OCI-LY3 (cell line): ENCODE results near the gene CALY.
A peak's percentile ranks its signal among the peaks of the same experiment; 100 is the strongest.

Experiments
- H2AFZ ChIP-seq: fragments of 200-600, 300-600 bp; shearing (Covaris generic); 2 replicates; pipeline ENCODE4 v1.6.0; 2014; ENCODE audit warnings: antibody characterized with exemption, low read depth, low read length
- H3K27ac ChIP-seq: fragments of 200-600, 300-600 bp; sonication (generic); 2 replicates; pipeline ENCODE4 v1.5.1; 2014; ENCODE audit warnings: mild to moderate bottlenecking, low read length, moderate library complexity, mixed read lengths
- H3K27me3 ChIP-seq: fragments of 200-600, 300-600 bp; sonication (generic); 2 replicates; pipeline ENCODE4 v1.6.1; 2014; ENCODE audit warnings: low read depth, low read length, mixed read lengths
- H3K36me3 ChIP-seq: fragments of 200-600, 300-600 bp; sonication (generic); replicated peaks from 2 replicates; pipeline ENCODE3; 2014; ENCODE audit warnings: low read depth, low read length, mixed read lengths
- H3K4me1 ChIP-seq: fragments of 300-600, 200-600 bp; sonication (generic); 2 replicates; pipeline ENCODE4 v1.6.1; 2014; ENCODE audit warnings: low read length, mixed read lengths
- H3K4me2 ChIP-seq: fragments of 200-600, 300-600 bp; sonication (generic); 2 replicates; pipeline ENCODE4 v1.6.1; 2014; ENCODE audit warnings: low read length, mixed read lengths
- H3K4me3 ChIP-seq: fragments of 300-600, 200-600 bp; sonication (generic); 2 replicates; pipeline ENCODE4 v1.5.1; 2014; ENCODE audit warnings: antibody characterized with exemption, mild to moderate bottlenecking, low read length, moderate library complexity
- H3K79me2 ChIP-seq: fragments of 300-600, 200-600 bp; shearing (Covaris generic); 2 replicates; pipeline ENCODE4 v1.6.1; 2014; ENCODE audit warnings: mild to moderate bottlenecking, low read length, mixed read lengths
- H3K9ac ChIP-seq: fragments of 300-600, 200-600 bp; shearing (Covaris generic); 2 replicates; pipeline ENCODE4 v1.6.0; 2014; ENCODE audit warnings: mild to moderate bottlenecking, low read length, moderate library complexity
- H3K9me3 ChIP-seq: fragments of 200-600, 300-600 bp; shearing (Covaris generic); 2 replicates; pipeline ENCODE4 v1.6.1; 2014; ENCODE audit warnings: low read length, mixed read lengths; ENCODE audit not compliant: insufficient read depth
- H4K20me1 ChIP-seq: fragments of 200-600, 300-600 bp; sonication (generic); 2 replicates; pipeline ENCODE4 v1.6.1; 2016; ENCODE audit warnings: low read length, mixed read lengths; ENCODE audit not compliant: insufficient read depth
- CTCF ChIP-seq: fragments of 200-600, 300-600 bp; sonication (generic); IDR thresholded peaks from 2 replicates; pipeline ENCODE4 v1.5.1; 2014; ENCODE audit warnings: antibody characterized with exemption, low read length, low read depth
- EZH2phosphoT487 ChIP-seq: fragments of 200-600 bp; shearing (Covaris generic); IDR thresholded peaks from 2 replicates; pipeline ENCODE4 v1.6.1; 2018; ENCODE audit warnings: antibody characterized with exemption, mixed run types, low read depth

Gene CALY

DNA sequence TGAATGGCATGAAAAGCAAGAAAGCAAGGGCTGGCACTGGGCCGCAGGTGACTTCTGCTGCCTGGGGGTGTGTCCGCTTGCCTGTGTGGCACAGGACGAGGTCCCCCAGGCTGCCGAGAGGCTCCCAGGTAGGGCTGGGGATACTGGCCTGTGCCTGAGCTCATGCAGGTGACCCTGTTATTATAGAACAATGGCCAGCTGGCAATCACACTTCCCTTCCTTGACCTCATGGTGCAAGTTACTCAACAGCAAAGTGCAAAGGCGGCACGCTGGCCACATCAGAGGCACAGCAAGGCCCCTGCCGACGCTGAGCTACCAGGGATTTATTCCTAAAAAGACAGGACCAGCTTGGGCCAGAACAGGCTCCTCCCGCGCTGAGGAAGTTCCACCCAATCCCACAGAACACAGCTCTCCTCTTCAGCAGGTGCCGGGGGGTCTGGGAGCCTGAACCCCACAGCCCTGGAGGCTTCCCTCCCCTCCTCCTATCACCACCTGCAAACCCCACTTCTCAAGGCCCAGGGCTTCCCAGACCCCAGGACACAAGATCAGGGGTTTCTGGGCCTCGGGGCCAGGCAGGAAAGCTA lies 58.6 kb downstream of the CALY start:
- Histone ChIP-seq H2AFZ (no peak overlapping the region), H3K27me3 (no peaks in the 10 kb centered on the region), H4K20me1 (peaks cover 6% of the 10 kb centered on the region), H3K4me1 (peaks cover 13% of the 10 kb centered on the region), H3K79me2 (peaks cover 25% of the 10 kb centered on the region), H3K4me2 (no peak overlapping the region), H3K9ac (no peak overlapping the region), H3K27ac (no peak overlapping the region), H3K9me3 (no peaks in the 10 kb centered on the region), H3K4me3 (no peak overlapping the region), H3K36me3 (peaks cover 16% of the 10 kb centered on the region)
- TF ChIP-seq CTCF (no peak), EZH2phosphoT487 (no peak)

- no peak overlapping the region for H3K27ac ChIP-seq
- peaks cover 25% of the 10 kb centered on the region for H3K79me2 ChIP-seq
- peak overlapping the region; percentile 99 for H3K4me2 ChIP-seq
- H3K4me3 ChIP-seq: peak overlapping the region; percentile 100; the same call in 1 of the 2 replicates
- H3K36me3 ChIP-seq: peaks cover 19% of the 10 kb centered on the region
- H2AFZ ChIP-seq: no peak overlapping the region
- TF ChIP-seq EZH2phosphoT487 (no peak), CTCF (no peak)
- H3K27me3 ChIP-seq: no peaks in the 10 kb centered on the region
- H3K9me3 ChIP-seq: no peaks in the 10 kb centered on the region
- H3K4me1 ChIP-seq: peaks cover 13% of the 10 kb centered on the region
- H3K9ac ChIP-seq: no peak overlapping the region
- H4K20me1 ChIP-seq: peaks cover 6% of the 10 kb centered on the region
Observed at GRCh38 chr10:133277277-133277992, 59.3 kb downstream of the CALY start.

DNA sequence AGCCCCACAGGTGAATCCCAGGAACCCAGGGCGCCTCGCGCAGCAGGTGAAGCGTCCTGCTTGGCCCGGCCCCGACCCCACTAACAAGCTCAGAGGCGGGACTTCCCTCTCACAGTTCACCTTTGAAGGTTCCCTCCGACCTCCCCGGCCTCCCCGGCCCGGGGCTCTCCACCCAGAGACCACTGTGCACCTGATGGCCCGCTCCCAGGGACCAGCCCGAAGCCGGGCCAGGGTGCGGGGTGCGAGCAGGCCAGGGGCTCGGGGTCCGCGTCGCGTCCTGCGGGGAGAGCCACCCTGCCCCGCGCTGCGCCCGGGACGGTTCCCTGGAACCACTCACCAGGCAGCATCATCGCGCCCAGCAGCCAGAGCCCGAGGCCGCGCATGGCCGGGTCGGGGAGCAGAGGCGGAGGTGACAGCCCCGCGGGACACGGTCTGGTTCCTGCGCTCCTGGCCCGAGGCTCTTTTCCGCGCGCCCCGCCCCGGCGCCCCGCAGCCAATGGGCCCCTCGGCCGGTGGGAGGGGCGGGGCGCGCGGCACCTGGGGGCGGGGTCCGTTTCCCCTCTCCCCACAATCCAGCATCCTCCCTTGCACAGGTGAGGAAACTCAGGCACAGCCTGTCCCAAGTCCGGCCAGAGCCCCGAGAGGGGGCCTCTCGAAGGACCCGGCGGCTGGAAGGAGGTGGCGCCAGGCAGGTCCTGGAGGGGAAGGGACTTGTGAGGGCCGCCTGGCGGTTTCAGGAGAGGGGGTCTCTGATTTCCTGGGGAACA lies 60.1 kb downstream of the CALY start, which contains the start of gene ADAM8:
Gene ADAM8 (minus strand): TSS at position 434 of the 767 bp plus-strand sequence. CDS start 51 bp downstream, at position 383.
- H3K27me3 ChIP-seq: no peaks in the 10 kb centered on the region
- H3K4me2 ChIP-seq: peak within 1 kb of the TSS; percentile 99
- H3K27ac ChIP-seq: peak within 1 kb of the TSS; percentile 93
- peaks cover 13% of the 10 kb centered on the region for H3K4me1 ChIP-seq
- H4K20me1 ChIP-seq: peaks cover 6% of the 10 kb centered on the region
- H3K9me3 ChIP-seq: no peaks in the 10 kb centered on the region
- H3K9ac ChIP-seq: peak within 1 kb of the TSS; percentile 99
- H3K79me2 ChIP-seq: peaks cover 25% of the 10 kb centered on the region
- TF ChIP-seq CTCF (0 out of 2 replicates have a peak, but pooled peaks have one; percentile 12), EZH2phosphoT487 (no peak)
- peaks cover 19% of the 10 kb centered on the region for H3K36me3 ChIP-seq
- no peak within 1 kb of the TSS for H2AFZ ChIP-seq
- H3K4me3 ChIP-seq: peak within 1 kb of the TSS; percentile 100

DNA sequence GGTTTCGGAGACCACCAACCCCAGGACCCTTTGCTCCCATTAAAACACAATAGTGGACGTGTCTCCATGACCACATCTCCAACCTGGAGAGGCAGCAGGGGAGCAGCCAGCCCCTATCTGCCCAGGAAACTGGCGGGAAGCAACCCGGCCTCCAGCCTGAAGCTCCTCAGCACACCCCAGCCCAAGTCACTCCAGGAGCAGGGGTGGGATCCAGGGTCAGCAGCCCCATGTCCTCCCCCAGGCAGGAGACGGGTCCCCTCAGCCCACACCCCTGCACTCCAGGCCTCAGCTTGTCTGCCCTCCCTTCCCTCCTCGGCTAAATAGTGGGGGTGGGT lies 60.6 kb downstream of the CALY start:
- H3K4me2 ChIP-seq: peak overlapping the region; percentile 99
- no peaks in the 10 kb centered on the region for H3K9me3 ChIP-seq
- TF ChIP-seq EZH2phosphoT487 (no peak), CTCF (no peak)
- H4K20me1 ChIP-seq: peaks cover 6% of the 10 kb centered on the region
- H3K4me3 ChIP-seq: peak overlapping the region; percentile 100
- H3K27me3 ChIP-seq: no peaks in the 10 kb centered on the region
- peak overlapping the region; percentile 99 for H3K9ac ChIP-seq
- H2AFZ ChIP-seq: no peak overlapping the region
- peaks cover 25% of the 10 kb centered on the region for H3K79me2 ChIP-seq
- peak overlapping the region; percentile 93 for H3K27ac ChIP-seq
- peaks cover 19% of the 10 kb centered on the region for H3K36me3 ChIP-seq
- H3K4me1 ChIP-seq: peaks cover 13% of the 10 kb centered on the region
